ENCODE measurements around the gene UQCRQ.

UQCRQ gene

GRCh38 chr5:132872788-132873118 lies 6.3 kb downstream of the UQCRQ start:
- peaks cover 14% of the 10 kb centered on the region for H3K4me1 Mint-ChIP-seq (ENCODE audit: low read depth)
- no peak overlapping the region for H3K4me3 Mint-ChIP-seq
- peak overlapping the region; percentile 44 for H3K27ac Mint-ChIP-seq
- no peaks in the 10 kb centered on the region for H3K27me3 Mint-ChIP-seq
- DNase-seq: no peak
- no peaks in the 10 kb centered on the region for H3K9me3 Mint-ChIP-seq
- peaks cover 83% of the 10 kb centered on the region for H3K36me3 Mint-ChIP-seq (ENCODE audit: low read depth)

DNA sequence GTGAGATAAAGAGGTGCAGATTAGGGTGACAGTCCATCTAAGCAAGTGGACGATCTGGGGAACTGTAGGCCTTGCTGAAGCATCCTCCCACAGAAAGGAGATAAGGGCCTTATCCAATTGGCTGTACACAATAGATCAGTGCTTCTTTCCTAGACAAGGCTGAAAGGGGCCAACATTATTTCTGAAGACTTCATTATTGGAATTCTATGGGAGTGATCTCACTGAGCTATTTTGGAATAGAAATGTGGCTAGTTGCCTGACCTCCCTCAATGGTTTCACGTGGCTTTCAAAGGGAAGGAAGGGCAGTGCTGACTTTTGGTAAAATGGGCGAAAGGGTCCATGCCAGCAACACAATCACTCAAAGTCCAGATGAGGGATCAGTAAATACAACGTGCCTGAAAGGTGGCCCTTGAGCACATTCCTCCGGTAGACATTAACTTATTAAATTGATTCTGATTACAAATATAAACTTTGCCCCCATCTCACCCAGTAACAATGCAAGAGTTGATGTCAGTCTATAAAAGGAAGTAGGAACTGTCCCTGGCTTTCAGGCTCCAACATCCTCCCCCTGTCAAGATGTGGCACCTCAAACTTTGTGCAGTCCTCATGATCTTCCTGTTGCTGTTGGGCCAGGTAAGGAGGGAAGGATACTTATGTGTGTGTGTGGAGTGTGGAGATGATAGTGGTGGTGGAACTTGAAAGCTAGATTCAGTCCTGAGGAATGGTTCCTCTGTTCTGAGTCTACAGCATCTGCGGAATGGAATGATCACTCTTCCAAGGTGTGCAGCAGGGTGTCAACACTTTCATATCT lies 6.9 kb downstream of the UQCRQ start, which contains the start of gene LEAP2:
Gene LEAP2, plus strand, starts transcription at position 550 of the 811 bp plus-strand sequence. Its CDS starts 27 bp downstream, at position 577.
- no peak for DNase-seq
- peak within 1 kb of the TSS; percentile 44 for H3K27ac Mint-ChIP-seq
- H3K36me3 Mint-ChIP-seq (ENCODE audit: low read depth): peaks cover 83% of the 10 kb centered on the region
- no peaks in the 10 kb centered on the region for H3K27me3 Mint-ChIP-seq
- no peak within 1 kb of the TSS for H3K4me3 Mint-ChIP-seq
- H3K9me3 Mint-ChIP-seq: no peaks in the 10 kb centered on the region
- H3K4me1 Mint-ChIP-seq (ENCODE audit: low read depth): peaks cover 10% of the 10 kb centered on the region

DNA sequence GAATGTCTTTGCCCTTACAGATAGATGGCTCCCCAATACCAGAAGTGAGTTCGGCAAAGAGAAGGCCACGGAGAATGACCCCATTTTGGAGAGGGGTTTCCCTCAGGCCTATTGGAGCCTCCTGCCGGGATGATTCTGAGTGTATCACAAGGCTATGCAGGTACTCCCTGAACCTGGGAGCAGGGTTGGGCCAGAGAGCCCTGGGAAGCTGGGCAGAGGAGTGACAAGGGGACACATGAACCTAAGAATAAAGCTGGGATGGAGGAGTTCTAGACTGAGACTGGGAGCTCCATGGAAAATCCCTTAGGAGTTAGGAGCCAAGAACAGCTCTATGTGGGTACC lies 7.5 kb downstream of the UQCRQ start:
- H3K4me3 Mint-ChIP-seq: no peak overlapping the region
- H3K27me3 Mint-ChIP-seq: no peaks in the 10 kb centered on the region
- H3K9me3 Mint-ChIP-seq: no peaks in the 10 kb centered on the region
- peaks cover 83% of the 10 kb centered on the region for H3K36me3 Mint-ChIP-seq (ENCODE audit: low read depth)
- peaks cover 4% of the 10 kb centered on the region for H3K4me1 Mint-ChIP-seq (ENCODE audit: low read depth)
- DNase-seq: no peak
- peak overlapping the region; percentile 13 for H3K27ac Mint-ChIP-seq

GRCh38 chr5:132876020-132876759 lies 9.7 kb downstream of the UQCRQ start:
- H3K36me3 Mint-ChIP-seq (ENCODE audit: low read depth): peaks cover 83% of the 10 kb centered on the region
- no peak overlapping the region for H3K4me3 Mint-ChIP-seq
- H3K9me3 Mint-ChIP-seq: no peaks in the 10 kb centered on the region
- H3K4me1 Mint-ChIP-seq (ENCODE audit: low read depth): no peaks in the 10 kb centered on the region
- no peak for DNase-seq
- H3K27ac Mint-ChIP-seq: peak overlapping the region; percentile 2
- no peaks in the 10 kb centered on the region for H3K27me3 Mint-ChIP-seq

DNA sequence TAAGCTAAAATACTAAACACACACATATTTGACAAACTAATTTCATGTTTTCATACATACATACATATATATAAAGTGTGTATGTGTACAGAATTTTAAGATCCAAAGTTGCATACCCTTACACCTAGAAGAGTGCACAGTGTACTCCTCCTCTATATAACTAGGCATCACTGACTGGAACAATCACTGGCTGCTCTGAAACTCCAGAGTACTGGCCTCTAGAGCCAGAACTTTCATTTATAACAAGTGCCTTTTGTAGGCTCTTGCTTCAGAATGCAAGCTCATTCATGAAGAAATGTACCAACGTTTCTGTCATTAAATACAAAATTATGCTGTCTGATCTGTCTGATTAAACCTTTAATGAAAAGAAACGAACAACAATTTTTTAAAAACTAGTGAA lies 11.0 kb downstream of the UQCRQ start:
- Mint-ChIP-seq H3K27me3 (no peaks in the 10 kb centered on the region), H3K4me3 (no peak overlapping the region), H3K36me3 (ENCODE audit: low read depth) (peaks cover 81% of the 10 kb centered on the region), H3K9me3 (no peaks in the 10 kb centered on the region), H3K4me1 (ENCODE audit: low read depth) (no peaks in the 10 kb centered on the region), H3K27ac (no peak overlapping the region)
- DNase-seq: no peak

- Mint-ChIP-seq H3K27ac (peak overlapping the region; percentile 9), H3K4me1 (ENCODE audit: low read depth) (no peaks in the 10 kb centered on the region)
These were observed 11.5 kb downstream of the UQCRQ start for GRCh38 chr5:132877938-132878337.

GRCh38 chr5:132883261-132883834 lies 16.9 kb downstream of the UQCRQ start:
- H3K27ac Mint-ChIP-seq: peak overlapping the region; percentile 63
- H3K9me3 Mint-ChIP-seq: no peaks in the 10 kb centered on the region
- peaks cover 86% of the 10 kb centered on the region for H3K36me3 Mint-ChIP-seq (ENCODE audit: low read depth)
- H3K27me3 Mint-ChIP-seq: no peaks in the 10 kb centered on the region
- H3K4me1 Mint-ChIP-seq (ENCODE audit: low read depth): peaks cover 11% of the 10 kb centered on the region
- no peak overlapping the region for H3K4me3 Mint-ChIP-seq
- no peak for DNase-seq

More at GRCh38 chr5:132877938-132878337, 11.5 kb downstream of the UQCRQ start:
- Mint-ChIP-seq H3K36me3 (ENCODE audit: low read depth) (peaks cover 79% of the 10 kb centered on the region), H3K9me3 (no peaks in the 10 kb centered on the region), H3K27me3 (no peaks in the 10 kb centered on the region), H3K4me3 (no peak overlapping the region)
- no peak for DNase-seq

DNA sequence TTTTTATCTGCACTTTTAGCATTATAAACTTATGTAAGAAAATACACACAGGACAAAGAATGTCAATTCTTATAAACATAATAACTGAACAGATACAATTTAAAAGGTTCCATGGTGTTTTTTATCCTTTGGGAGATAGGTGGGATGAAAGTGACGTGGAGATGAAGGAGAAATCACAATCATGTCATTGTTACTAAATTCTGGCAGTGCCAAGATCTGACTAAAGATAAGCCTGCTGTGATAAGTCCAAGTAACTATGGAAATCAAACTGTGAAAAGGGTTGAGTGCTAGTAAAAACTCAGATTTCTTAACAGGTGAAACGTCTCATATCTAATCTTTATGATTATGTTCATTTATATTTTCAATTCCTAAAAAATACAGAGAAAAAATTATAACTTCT lies 18.1 kb downstream of the UQCRQ start:
- no peak for DNase-seq
- Mint-ChIP-seq H3K27ac (no peak overlapping the region), H3K9me3 (no peaks in the 10 kb centered on the region), H3K36me3 (ENCODE audit: low read depth) (peaks cover 83% of the 10 kb centered on the region), H3K4me1 (ENCODE audit: low read depth) (peaks cover 11% of the 10 kb centered on the region), H3K4me3 (no peak overlapping the region), H3K27me3 (no peaks in the 10 kb centered on the region)

GRCh38 chr5:132886064-132886823 lies 19.8 kb downstream of the UQCRQ start:
- Mint-ChIP-seq H3K4me3 (no peak overlapping the region), H3K27ac (peak overlapping the region; percentile 26), H3K27me3 (no peaks in the 10 kb centered on the region), H3K36me3 (ENCODE audit: low read depth) (peaks cover 76% of the 10 kb centered on the region), H3K4me1 (ENCODE audit: low read depth) (peaks cover 11% of the 10 kb centered on the region), H3K9me3 (no peaks in the 10 kb centered on the region)
- DNase-seq: no peak

DNA sequence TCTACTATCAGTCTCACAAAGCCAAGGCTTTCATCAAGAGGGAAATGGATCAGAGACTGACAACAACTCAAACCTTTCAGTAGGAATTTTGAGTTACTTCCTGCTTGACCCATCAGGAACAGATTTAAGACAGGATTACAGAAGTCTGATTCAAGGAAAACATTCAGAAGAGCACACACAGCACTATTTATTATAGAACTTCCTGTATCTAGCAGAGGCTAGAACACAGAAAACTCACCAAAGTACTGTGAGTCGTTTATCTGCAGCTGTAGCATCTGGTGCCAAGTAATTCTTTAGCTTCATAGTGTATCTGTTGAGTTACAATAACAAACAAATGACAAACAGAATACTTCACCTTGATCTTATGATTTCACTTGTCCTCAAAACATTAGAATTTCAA lies 20.8 kb downstream of the UQCRQ start:
- peaks cover 76% of the 10 kb centered on the region for H3K36me3 Mint-ChIP-seq (ENCODE audit: low read depth)
- no peak overlapping the region for H3K4me3 Mint-ChIP-seq
- H3K9me3 Mint-ChIP-seq: no peaks in the 10 kb centered on the region
- no peaks in the 10 kb centered on the region for H3K27me3 Mint-ChIP-seq
- peaks cover 11% of the 10 kb centered on the region for H3K4me1 Mint-ChIP-seq (ENCODE audit: low read depth)
- DNase-seq: no peak
- peak overlapping the region; percentile 60 for H3K27ac Mint-ChIP-seq

GRCh38 chr5:132889501-132889900 lies 23.1 kb downstream of the UQCRQ start:
- peaks cover 5% of the 10 kb centered on the region for H3K4me1 Mint-ChIP-seq (ENCODE audit: low read depth)
- peaks cover 74% of the 10 kb centered on the region for H3K36me3 Mint-ChIP-seq (ENCODE audit: low read depth)
- no peak overlapping the region for H3K4me3 Mint-ChIP-seq
- DNase-seq: no peak
- H3K27ac Mint-ChIP-seq: no peak overlapping the region
- no peaks in the 10 kb centered on the region for H3K9me3 Mint-ChIP-seq
- no peaks in the 10 kb centered on the region for H3K27me3 Mint-ChIP-seq

DNA sequence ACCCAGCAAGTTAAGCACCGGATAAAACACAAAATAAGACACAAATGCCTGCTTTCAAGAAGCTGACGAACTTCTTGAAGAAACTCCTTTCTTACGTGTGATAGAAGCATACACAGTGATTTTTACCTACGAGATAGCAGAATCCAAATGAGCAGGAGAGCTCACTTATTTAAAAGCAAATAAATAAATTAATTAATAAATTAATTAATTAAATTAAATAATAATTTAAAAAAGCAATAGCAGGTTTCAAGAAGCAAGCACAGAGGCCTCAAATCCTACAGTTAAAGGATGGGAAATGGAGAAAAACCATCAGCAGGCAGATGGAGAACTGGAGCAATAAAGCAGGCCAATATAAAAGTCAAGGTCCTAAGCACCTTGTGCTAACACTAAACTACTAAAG lies 24.4 kb downstream of the UQCRQ start:
- no peaks in the 10 kb centered on the region for H3K4me1 Mint-ChIP-seq (ENCODE audit: low read depth)
- no peaks in the 10 kb centered on the region for H3K27me3 Mint-ChIP-seq
- H3K4me3 Mint-ChIP-seq: no peak overlapping the region
- H3K9me3 Mint-ChIP-seq: no peaks in the 10 kb centered on the region
- peaks cover 76% of the 10 kb centered on the region for H3K36me3 Mint-ChIP-seq (ENCODE audit: low read depth)
- no peak overlapping the region for H3K27ac Mint-ChIP-seq
- no peak for DNase-seq

- Mint-ChIP-seq H3K27me3 (no peaks in the 10 kb centered on the region), H3K9me3 (no peaks in the 10 kb centered on the region), H3K4me3 (no peak overlapping the region), H3K27ac (peak overlapping the region; percentile 58), H3K36me3 (ENCODE audit: low read depth) (peaks cover 80% of the 10 kb centered on the region), H3K4me1 (ENCODE audit: low read depth) (peaks cover 4% of the 10 kb centered on the region)
- no peak for DNase-seq
These were observed 29.4 kb downstream of the UQCRQ start for GRCh38 chr5:132895719-132896305.

DNA sequence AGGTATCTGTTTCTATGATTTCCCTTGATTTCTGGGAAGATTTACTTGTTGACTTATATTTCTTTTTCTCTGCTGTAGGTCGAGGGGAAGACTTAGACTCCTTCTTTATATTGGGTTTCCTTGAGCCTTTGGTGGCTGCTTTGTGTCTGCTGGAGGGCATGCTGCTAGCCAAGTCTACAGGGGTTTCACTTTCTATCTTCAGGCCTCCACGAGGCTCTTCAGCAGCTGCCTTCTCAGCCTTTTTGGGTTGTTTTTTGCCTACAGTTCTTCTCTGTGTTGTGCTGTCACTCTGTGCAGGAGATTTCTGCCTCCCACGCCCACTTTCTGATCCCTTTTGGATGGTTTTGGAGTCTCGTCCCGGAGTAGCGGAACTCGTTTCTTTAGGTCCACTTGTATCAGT lies 30.2 kb downstream of the UQCRQ start:
- no peaks in the 10 kb centered on the region for H3K9me3 Mint-ChIP-seq
- no peaks in the 10 kb centered on the region for H3K27me3 Mint-ChIP-seq
- peaks cover 85% of the 10 kb centered on the region for H3K36me3 Mint-ChIP-seq (ENCODE audit: low read depth)
- DNase-seq: no peak
- H3K27ac Mint-ChIP-seq: peak overlapping the region; percentile 58
- no peak overlapping the region for H3K4me3 Mint-ChIP-seq
- H3K4me1 Mint-ChIP-seq (ENCODE audit: low read depth): peaks cover 4% of the 10 kb centered on the region

All from activated T-cell treated with anti-CD3 and anti-CD28 coated beads, Interleukin-2, amount 50 U/mL, for 24 hours (primary cell).